D721Med (cell line): ENCODE measurements around the gene SDK1.

Source experiments
- DNase-seq: peaks from one replicate; pipeline ENCODE4 v3.0.0; 2011; ENCODE audit warnings: low spot score; ENCODE audit not compliant: insufficient read length
- FAIRE-seq: peaks from 2 replicates; lab custom pipeline; 2011; peaks lifted over from hg19 to GRCh38; lab: Jason Lieb, UNC
- CTCF ChIP-seq: IDR thresholded peaks from 2 replicates; pipeline ENCODE4 v1.5.1; 2012; ENCODE audit warnings: mild to moderate bottlenecking, control low read depth; ENCODE audit not compliant: insufficient read depth; ENCODE audit errors: missing control alignments

Gene SDK1

GRCh38 chr7:3301831-3302618, 973 bp downstream of the SDK1 start:
- FAIRE-seq (no peak), DNase-seq (no peak)
- TF ChIP-seq CTCF: no peak

- FAIRE-seq (no peak), DNase-seq (no peak)
- TF ChIP-seq CTCF: no peak
Measured at GRCh38 chr7:3302681-3303320, 1.7 kb downstream of the SDK1 start.

- no peak for TF ChIP-seq CTCF
- FAIRE-seq: no peak
- no peak for DNase-seq
Measured at GRCh38 chr7:3304131-3304530, 3.1 kb downstream of the SDK1 start.

- no peak for TF ChIP-seq CTCF
- no peak for DNase-seq
- no peak for FAIRE-seq
Measured at GRCh38 chr7:3307435-3307834, 6.4 kb downstream of the SDK1 start.

GRCh38 chr7:3309140-3309539, 8.1 kb downstream of the SDK1 start:
- FAIRE-seq (no peak), DNase-seq (no peak)
- no peak for TF ChIP-seq CTCF

GRCh38 chr7:3309956-3310355, 8.9 kb downstream of the SDK1 start:
- FAIRE-seq (no peak), DNase-seq (no peak)
- TF ChIP-seq CTCF: no peak

- no peak for DNase-seq
- no peak for FAIRE-seq
- no peak for TF ChIP-seq CTCF
Measured at GRCh38 chr7:3310884-3311283, 9.8 kb downstream of the SDK1 start.
